CD4-positive, alpha-beta T cell treated with Interleukin-12 subunit alpha and Interleukin-12 subunit beta, for 1 hour (primary cell): ENCODE data around the gene GYS2.
A peak's percentile ranks its signal among the peaks of the same experiment; 100 is the strongest.
"Not testable (repeated sequence)": the region's sequence is repeated elsewhere in the genome, so short reads cannot be mapped to it uniquely, and the experiment has no call there.

Experiments
- DNase-seq: peaks from one replicate; pipeline ENCODE4 v3.0.0-alpha.2; 2020

GYS2 gene

GRCh38 chr12:21604245-21605101 lies at the start of gene GYS2:
GYS2 (minus strand) TSS chr12:21604847; CDS start chr12:21604592, 255 bp downstream.
- no peak for DNase-seq

- no peak for DNase-seq
Measured at GRCh38 chr12:21651821-21652220, 47.2 kb upstream of the GYS2 start.

GRCh38 chr12:21650997-21651396 lies 46.4 kb upstream of the GYS2 start:
- DNase-seq: no peak

- DNase-seq: no peak
Measured at GRCh38 chr12:21649034-21649433, 44.4 kb upstream of the GYS2 start.

GRCh38 chr12:21648378-21648777 lies 43.7 kb upstream of the GYS2 start:
- no peak for DNase-seq

- DNase-seq: no peak
Measured at GRCh38 chr12:21647179-21647578, 42.5 kb upstream of the GYS2 start.

GRCh38 chr12:21645041-21645500 lies 40.4 kb upstream of the GYS2 start:
- not testable (repeated sequence) for DNase-seq

GRCh38 chr12:21644516-21644915 lies 39.9 kb upstream of the GYS2 start:
- DNase-seq: no peak

GRCh38 chr12:21643758-21644157 lies 39.1 kb upstream of the GYS2 start:
- no peak for DNase-seq

- no peak for DNase-seq
Measured at GRCh38 chr12:21642707-21643389, 38.2 kb upstream of the GYS2 start.

GRCh38 chr12:21638054-21638891 lies 33.6 kb upstream of the GYS2 start:
- DNase-seq: no peak

GRCh38 chr12:21634245-21634644 lies 29.6 kb upstream of the GYS2 start:
- DNase-seq: no peak

- DNase-seq: no peak
Measured at GRCh38 chr12:21631367-21631766, 26.7 kb upstream of the GYS2 start.

- no peak for DNase-seq
Measured at GRCh38 chr12:21627924-21628323, 23.3 kb upstream of the GYS2 start.

- no peak for DNase-seq
Measured at GRCh38 chr12:21618566-21618965, 13.9 kb upstream of the GYS2 start.

GRCh38 chr12:21617030-21617429 lies 12.4 kb upstream of the GYS2 start:
- DNase-seq: no peak

- peak; percentile 36 for DNase-seq
Measured at GRCh38 chr12:21615431-21615830, 10.8 kb upstream of the GYS2 start.

- peak; percentile 33 for DNase-seq
Measured at GRCh38 chr12:21614506-21614905, 9.9 kb upstream of the GYS2 start.

GRCh38 chr12:21613931-21614330 lies 9.3 kb upstream of the GYS2 start:
- DNase-seq: no peak

GRCh38 chr12:21608196-21608595 lies 3.5 kb upstream of the GYS2 start:
- no peak for DNase-seq

GRCh38 chr12:21607701-21608100 lies 3.1 kb upstream of the GYS2 start:
- peak; percentile 44 for DNase-seq

GRCh38 chr12:21606175-21606574 lies 1.5 kb upstream of the GYS2 start:
- no peak for DNase-seq

GRCh38 chr12:21602774-21603173 lies 1.9 kb downstream of the GYS2 start:
- DNase-seq: no peak
